IMR-90 (cell line): ENCODE data around the gene HOXA5. TPM values are rescaled to one million over a fixed set of nuclear protein-coding genes. Genes with fewer than 3 reads are reported as not detected.

ENCODE experiments used
- ATAC-seq: fragments of 200-7000 bp; cut with Tn5 transposase; 2 replicates; pipeline ENCODE4 v1.9.1; 2020; ENCODE audit warnings: low read depth, mild to moderate bottlenecking, moderate library complexity
- BruUV-seq: library from RNA; stranded (reverse); fragments of 400-500 nt; replicated peaks from 2 replicates; lab custom pipeline; 2021; lab: Mats Ljungman, UMichigan
- CTCF ChIA-PET: fragments of 300-600 bp; formaldehyde crosslinking; extraction: SDS; loops from one replicate; lab custom pipeline; 2021; ENCODE audit warnings: antibody characterized with exemption; lab: Yijun Ruan, JAX
- POLR2A ChIA-PET: fragments of 300-600 bp; sonication (Branson Sonifier 250); formaldehyde crosslinking; loops from one replicate; lab custom pipeline; 2022; ENCODE audit warnings: antibody characterized with exemption; ENCODE audit not compliant: unreplicated experiment; lab: Charles Lee
- DNase-seq: peaks from one replicate; pipeline ENCODE4 v3.0.0; 2013
- H2AFZ ChIP-seq: replicated peaks from 2 replicates; pipeline ENCODE3; 2013; ENCODE audit warnings: low read length, mild to moderate bottlenecking; ENCODE audit not compliant: poor library complexity
- H2AK5ac ChIP-seq: 2 replicates; pipeline ENCODE4 v1.6.1; 2013; ENCODE audit warnings: low read depth, low read length, inconsistent platforms
- H2AK9ac ChIP-seq: replicated peaks from 2 replicates; pipeline ENCODE3; 2013; ENCODE audit warnings: mild to moderate bottlenecking, low read depth, low read length, moderate library complexity; ENCODE audit not compliant: poor library complexity
- H2BK120ac ChIP-seq: 2 replicates; pipeline ENCODE4 v1.6.1; 2013; ENCODE audit warnings: low read depth, low read length, inconsistent platforms
- H2BK15ac ChIP-seq: 3 replicates; pipeline ENCODE4 v1.6.1; 2013; ENCODE audit warnings: low read depth, low read length, inconsistent platforms
- H2BK20ac ChIP-seq: 2 replicates; pipeline ENCODE4 v1.6.1; 2013; ENCODE audit warnings: low read depth, mild to moderate bottlenecking, inconsistent platforms, low read length, moderate library complexity
- H2BK5ac ChIP-seq: 2 replicates; pipeline ENCODE4 v1.6.1; 2013; ENCODE audit warnings: mild to moderate bottlenecking, low read depth, low read length, inconsistent platforms; ENCODE audit not compliant: poor library complexity, severe bottlenecking
- H3K14ac ChIP-seq: replicated peaks from 2 replicates; pipeline ENCODE4 v1.6.1; 2013; ENCODE audit warnings: low read depth, low read length, inconsistent platforms
- H3K18ac ChIP-seq: 2 replicates; pipeline ENCODE4 v1.6.1; 2013; ENCODE audit warnings: low read depth, low read length, control low read depth
- H3K23ac ChIP-seq: 2 replicates; pipeline ENCODE4 v1.6.1; 2013; ENCODE audit warnings: low read depth, low read length, inconsistent platforms
- H3K27ac ChIP-seq: 2 replicates; pipeline ENCODE4 v1.5.1; 2013; ENCODE audit warnings: mild to moderate bottlenecking, control low read depth, low read length; ENCODE audit not compliant: insufficient read depth
- H3K27me3 ChIP-seq: 2 replicates; pipeline ENCODE4 v1.6.1; 2013; ENCODE audit warnings: low read length; ENCODE audit not compliant: control insufficient read depth, insufficient read depth
- H3K36me3 ChIP-seq: 2 replicates; pipeline ENCODE4 v1.6.1; 2013; ENCODE audit warnings: low read length, mixed read lengths; ENCODE audit not compliant: control insufficient read depth, insufficient read depth
- H3K4ac ChIP-seq: 2 replicates; pipeline ENCODE4 v1.6.1; 2013; ENCODE audit warnings: low read depth, low read length, inconsistent platforms
- H3K4me1 ChIP-seq: 2 replicates; pipeline ENCODE4 v1.6.1; 2013; ENCODE audit warnings: low read length, mixed read lengths; ENCODE audit not compliant: control insufficient read depth, insufficient read depth
- H3K4me2 ChIP-seq: 2 replicates; pipeline ENCODE4 v1.6.1; 2013; ENCODE audit warnings: low read depth, mild to moderate bottlenecking, control low read depth, low read length, moderate library complexity
- H3K4me3 ChIP-seq: 2 replicates; pipeline ENCODE4 v1.5.1; 2013; ENCODE audit warnings: low read depth, mild to moderate bottlenecking, control low read depth, low read length, moderate library complexity; ENCODE audit not compliant: insufficient read depth
- H3K56ac ChIP-seq: 2 replicates; pipeline ENCODE4 v1.6.1; 2013; ENCODE audit warnings: low read length, inconsistent platforms; ENCODE audit not compliant: insufficient read depth; ENCODE audit errors: extremely low read depth
- H3K79me1 ChIP-seq, 2 experiments: 2 replicates each; pipeline ENCODE4 v1.6.1; 2013; ENCODE audit warnings: low read length in 2 of 2, inconsistent platforms in 1 of 2, low read depth in 1 of 2
- H3K9ac ChIP-seq: 2 replicates; pipeline ENCODE4 v1.6.1; 2013; ENCODE audit warnings: low read depth, low read length, control low read depth
- H3K9me1 ChIP-seq: 2 replicates; pipeline ENCODE4 v1.6.1; 2013; ENCODE audit warnings: low read length, inconsistent platforms; ENCODE audit not compliant: insufficient read depth
- H3K9me3 ChIP-seq: 2 replicates; pipeline ENCODE4 v1.6.1; 2013; ENCODE audit warnings: low read length; ENCODE audit not compliant: control insufficient read depth, insufficient read depth
- H4K20me1 ChIP-seq: 2 replicates; pipeline ENCODE4 v1.6.1; 2013; ENCODE audit warnings: low read length, inconsistent platforms; ENCODE audit not compliant: insufficient read depth
- H4K5ac ChIP-seq: 2 replicates; pipeline ENCODE4 v1.6.1; 2013; ENCODE audit warnings: mild to moderate bottlenecking, low read depth, low read length, control low read depth
- H4K8ac ChIP-seq, 2 experiments: 2 replicates each; pipeline ENCODE4 v1.6.1; 2013; ENCODE audit warnings: low read depth in 2 of 2, low read length in 2 of 2, control low read depth in 1 of 2, inconsistent platforms in 1 of 2
- H4K91ac ChIP-seq: 2 replicates; pipeline ENCODE4 v1.6.1; 2013; ENCODE audit warnings: low read depth, low read length, inconsistent platforms; ENCODE audit not compliant: insufficient read depth
- CEBPB ChIP-seq: IDR thresholded peaks from 2 replicates; pipeline ENCODE4 v1.6.1; 2012; ENCODE audit warnings: low read depth, low read length, improper control_type of control experiment
- CHD1 ChIP-seq: IDR thresholded peaks from 2 replicates; pipeline ENCODE4 v1.6.1; 2012; ENCODE audit warnings: low read depth, low read length, improper control_type of control experiment
- FOS ChIP-seq: fragments of 150-350 bp; IDR thresholded peaks from 2 replicates; pipeline ENCODE4 v1.6.1; 2016; ENCODE audit warnings: low read depth, low read length
- MAZ ChIP-seq: IDR thresholded peaks from 2 replicates; pipeline ENCODE4 v1.6.1; 2012; ENCODE audit warnings: low read depth, mild to moderate bottlenecking, low read length, improper control_type of control experiment, moderate library complexity, borderline replicate concordance
- MXI1 ChIP-seq: IDR thresholded peaks from 2 replicates; pipeline ENCODE4 v1.6.1; 2012; ENCODE audit warnings: low read depth, mild to moderate bottlenecking, low read length, moderate library complexity, borderline replicate concordance
- NFE2L2 ChIP-seq: fragments of 150-350 bp; IDR thresholded peaks from 2 replicates; pipeline ENCODE4 v1.6.1; 2016; ENCODE audit warnings: low read depth, mild to moderate bottlenecking, low read length
- POLR2A ChIP-seq: IDR thresholded peaks from 2 replicates; pipeline ENCODE4 v1.6.1; 2012; ENCODE audit warnings: mild to moderate bottlenecking, low read depth, low read length
- RAD21 ChIP-seq: IDR thresholded peaks from 2 replicates; pipeline ENCODE4 v1.6.1; 2012; ENCODE audit warnings: low read length, improper control_type of control experiment
- RCOR1 ChIP-seq: IDR thresholded peaks from 2 replicates; pipeline ENCODE4 v1.6.1; 2012; ENCODE audit warnings: mild to moderate bottlenecking, low read length, improper control_type of control experiment; ENCODE audit not compliant: insufficient replicate concordance
- RFX5 ChIP-seq: IDR thresholded peaks from 2 replicates; pipeline ENCODE4 v1.8.0; 2012; ENCODE audit warnings: low read depth, mild to moderate bottlenecking, low read length, moderate library complexity
- SMC3 ChIP-seq: fragments of 150-350 bp; IDR thresholded peaks from 2 replicates; pipeline ENCODE4 v1.6.1; 2016; ENCODE audit warnings: low read depth, mild to moderate bottlenecking, antibody characterized with exemption, low read length, moderate library complexity
- WGBS, 2 experiments: methylation state at CpG; one replicate each; pipeline versions ENCODE4 v1.1.5 to v1.1.7; 2013; ENCODE audit warnings: missing lambda C conversion rate in 2 of 2; ENCODE audit not compliant: insufficient read length in 1 of 2; ENCODE audit errors: extremely low coverage in 2 of 2; 5-methylcytosine and 5-hydroxymethylcytosine counted together
- dilution Hi-C: fragments of 300-500 bp; cut with HindIII; formaldehyde crosslinking; loops from one replicate; pipeline ENCODE4 v1.14.3; 2018; ENCODE audit warnings: low sequenced_read_pairs; ENCODE audit not compliant: unreplicated experiment
- in situ Hi-C: fragments of 300-500 bp; cut with MboI; formaldehyde crosslinking; loops from 3 replicates; pipeline ENCODE4 v1.14.3; 2019; ENCODE audit warnings: low sequenced_read_pairs, inconsistent platforms, mixed read lengths
- intact Hi-C: fragments of 100-400 bp; cut with micrococcal nuclease; formaldehyde crosslinking; loops from 2 replicates; pipeline ENCODE4 v1.10.0; 2022
- polyA plus RNA-seq, 3 experiments: library from polyadenylated mRNA; depleted of rRNA; stranded (reverse); fragments of >200 nt; gene quantifications; 2 replicates each; pipeline ENCODE4 v1.2.3, GENCODE V29; 2012; ENCODE audit warnings: low replicate concordance in 1 of 3
- total RNA-seq: library from RNA; depleted of rRNA; stranded (reverse); fragments of >200 nt; gene quantifications from 2 replicates; pipeline ENCODE4 v1.2.3, GENCODE V29; 2012
- TF ChIP-seq, protein P1 (sequence below): fragments of 150-350 bp; IDR thresholded peaks from 2 replicates; pipeline ENCODE4 v1.6.1; 2016; ENCODE audit warnings: low read depth, mild to moderate bottlenecking, low read length, moderate library complexity, borderline replicate concordance
- TF ChIP-seq, protein P2 (sequence below): fragments of 150-350 bp; IDR thresholded peaks from 2 replicates; pipeline ENCODE4 v1.6.1; 2017; ENCODE audit warnings: mild to moderate bottlenecking, antibody characterized with exemption, low read length, low read depth

HOXA5 gene
- total and polyA plus RNA-seq, 2 of the 4 experiments (the other 2 are of a cell fraction): 19.9 to 29.4 TPM

DNA sequence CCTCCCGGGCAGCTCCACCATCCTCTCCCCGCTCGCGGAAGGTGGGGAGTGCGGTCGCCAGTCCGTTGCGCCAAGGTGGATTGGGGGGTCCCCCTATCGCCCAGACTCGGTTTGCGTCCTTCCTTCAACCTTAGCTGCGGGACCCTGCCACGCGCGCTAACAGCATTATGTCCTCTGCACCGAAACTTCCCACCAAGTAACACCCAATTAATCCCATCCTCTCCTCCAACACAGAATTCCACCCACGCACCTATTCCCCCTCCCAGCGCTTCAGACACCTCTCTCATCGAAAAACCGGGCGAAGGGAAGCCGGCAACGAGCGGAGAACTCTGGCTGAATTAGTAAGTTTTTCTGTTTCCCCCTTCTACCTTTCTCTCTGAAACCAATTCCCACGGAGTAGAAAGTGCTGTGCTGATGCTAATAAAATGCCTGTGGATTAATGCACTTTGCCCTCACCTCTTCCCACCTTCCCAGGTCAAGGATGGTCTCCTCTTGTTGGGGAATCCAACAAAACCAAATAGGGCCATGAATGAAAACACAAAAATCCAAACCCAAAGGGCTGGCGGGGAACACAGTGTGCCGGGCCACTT lies 8.0 kb upstream of the HOXA5 start (continued):
- TF ChIP-seq CEBPB (no peak), RAD21 (no peak)

DNA sequence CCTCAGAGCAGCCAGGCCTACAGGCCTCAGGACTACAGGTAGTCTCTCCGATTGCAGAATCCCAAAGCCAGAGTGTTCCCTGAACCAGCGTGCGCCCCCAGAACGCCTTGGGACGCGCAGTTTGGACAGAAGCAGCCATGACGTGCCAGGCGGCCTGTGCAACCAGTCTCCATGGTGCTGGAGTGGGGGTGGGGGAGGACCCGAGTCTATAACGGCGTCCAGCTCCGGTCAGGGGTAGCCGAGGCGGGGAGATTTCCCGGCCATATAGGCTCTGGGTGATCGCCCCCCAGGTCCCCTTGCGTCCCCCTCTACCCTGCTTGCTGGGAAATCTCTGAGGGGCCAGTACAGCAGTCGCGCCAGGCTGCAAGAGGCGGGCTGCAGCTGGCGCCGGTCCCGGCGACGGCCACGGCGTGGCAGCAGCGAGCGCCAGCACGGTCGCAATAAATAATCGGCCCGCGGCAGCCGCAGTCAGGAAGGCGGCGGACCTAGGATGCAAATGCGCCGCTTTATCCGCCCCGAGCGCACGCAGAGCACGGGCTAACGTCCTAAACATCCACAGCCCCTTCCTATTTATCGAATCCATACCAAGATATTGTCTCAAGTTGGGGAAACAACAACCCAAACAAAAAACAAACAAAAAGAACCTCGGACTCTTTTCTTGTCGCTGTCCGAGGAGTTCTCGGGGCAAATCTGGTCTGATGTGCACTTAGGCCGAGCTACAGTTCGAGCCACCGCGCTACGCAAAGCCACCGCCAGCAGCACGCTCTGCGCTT lies 7.3 kb upstream of the HOXA5 start:
- H3K4me2 ChIP-seq: peak overlapping the region; percentile 87
- CTCF ChIA-PET: interaction anchor here (0.6 to 1.3 kb wide), 5 partner anchors 9 to 1257 kb away, joined by 3 to 5 read pairs (median 3); no protein-coding TSS in a partner anchor
- peak overlapping the region; percentile 27 for H2BK120ac ChIP-seq
- intact Hi-C loops (no loop called here), in situ Hi-C loops (no loop called here), dilution Hi-C loops (no loop called here)
- peak overlapping the region; percentile 54 for H3K4me3 ChIP-seq
- H3K27me3 ChIP-seq: no peaks in the 10 kb centered on the region
- peak overlapping the region; percentile 75 for H3K56ac ChIP-seq
- H2BK20ac ChIP-seq: no peak overlapping the region
- no peaks in the 10 kb centered on the region for H4K20me1 ChIP-seq
- peak overlapping the region; percentile 65 for H4K91ac ChIP-seq
- H3K79me1 ChIP-seq: peaks cover 9 to 31% of the 10 kb centered on the region in 2 experiments; a peak in 3 of 4 replicates
- H2AK9ac ChIP-seq: peak overlapping the region; percentile 68
- H3K23ac ChIP-seq: peak overlapping the region; percentile 43
- H3K18ac ChIP-seq: peak overlapping the region; percentile 38; the same call in 1 of the 2 replicates
- DNase-seq (peak; percentile 78), ATAC-seq (peak; percentile 71)
- H2AFZ ChIP-seq: peak overlapping the region; percentile 84
- H3K9me1 ChIP-seq: peaks cover 3% of the 10 kb centered on the region; the same call in 1 of the 2 replicates
- 0 out of 3 replicates have a peak overlapping the region, but pooled peaks have one; percentile 9 for H2BK15ac ChIP-seq
- no peaks in the 10 kb centered on the region for H3K9me3 ChIP-seq
- peak overlapping the region; percentile 23; the same call in 1 of the 2 replicates for H3K14ac ChIP-seq
- POLR2A ChIA-PET: no interaction called here
- no peaks in the 10 kb centered on the region; the same call in 1 of the 2 replicates for H3K36me3 ChIP-seq
- WGBS, 2 experiments: 3% methylated on average over 33 of the region's 58 CpGs; no CpG with 5 or more reads in 1 of the 2 experiments
- H2BK5ac ChIP-seq: peak overlapping the region; percentile 22
- BruUV-seq: no TSS peak
- peak overlapping the region; percentile 49 for H4K5ac ChIP-seq
- H3K4ac ChIP-seq: peak overlapping the region; percentile 42
- H3K4me1 ChIP-seq: peaks cover 15% of the 10 kb centered on the region
- H4K8ac ChIP-seq: peak overlapping the region; percentile 55 to 75; a peak in 2 of 4 replicates
- H3K27ac ChIP-seq: peak overlapping the region; percentile 83
- H3K9ac ChIP-seq: peak overlapping the region; percentile 74
- 0 out of 2 replicates have a peak overlapping the region, but pooled peaks have one; percentile 20 for H2AK5ac ChIP-seq
- TF ChIP-seq RAD21 (peak; percentile 50), NFE2L2 (no peak), FOS (no peak), CHD1 (no peak), SMC3 (peak; percentile 51; the same call in 1 of the 2 replicates), CEBPB (no peak), RFX5 (no peak), RCOR1 (no peak), MAZ (no peak), POLR2A (peak; percentile 58; the same call in 1 of the 2 replicates), MXI1 (no peak)
- TF ChIP-seq, protein P1, sequence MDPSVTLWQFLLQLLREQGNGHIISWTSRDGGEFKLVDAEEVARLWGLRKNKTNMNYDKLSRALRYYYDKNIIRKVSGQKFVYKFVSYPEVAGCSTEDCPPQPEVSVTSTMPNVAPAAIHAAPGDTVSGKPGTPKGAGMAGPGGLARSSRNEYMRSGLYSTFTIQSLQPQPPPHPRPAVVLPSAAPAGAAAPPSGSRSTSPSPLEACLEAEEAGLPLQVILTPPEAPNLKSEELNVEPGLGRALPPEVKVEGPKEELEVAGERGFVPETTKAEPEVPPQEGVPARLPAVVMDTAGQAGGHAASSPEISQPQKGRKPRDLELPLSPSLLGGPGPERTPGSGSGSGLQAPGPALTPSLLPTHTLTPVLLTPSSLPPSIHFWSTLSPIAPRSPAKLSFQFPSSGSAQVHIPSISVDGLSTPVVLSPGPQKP: no peak
- TF ChIP-seq, protein P2, sequence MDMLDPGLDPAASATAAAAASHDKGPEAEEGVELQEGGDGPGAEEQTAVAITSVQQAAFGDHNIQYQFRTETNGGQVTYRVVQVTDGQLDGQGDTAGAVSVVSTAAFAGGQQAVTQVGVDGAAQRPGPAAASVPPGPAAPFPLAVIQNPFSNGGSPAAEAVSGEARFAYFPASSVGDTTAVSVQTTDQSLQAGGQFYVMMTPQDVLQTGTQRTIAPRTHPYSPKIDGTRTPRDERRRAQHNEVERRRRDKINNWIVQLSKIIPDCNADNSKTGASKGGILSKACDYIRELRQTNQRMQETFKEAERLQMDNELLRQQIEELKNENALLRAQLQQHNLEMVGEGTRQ: no peak
